Measurements from ENCODE around the gene ANKS1B. TPM values are rescaled to one million over a fixed set of nuclear protein-coding genes. Genes with fewer than 3 reads are reported as not detected.

The ANKS1B gene
- total RNA-seq, 1 donor from 2014 or later: 8.2 TPM

GRCh38 chr12:98939350-98939749 is 1045.4 kb downstream of the ANKS1B start:
- Histone ChIP-seq H3K27me3 (no peaks in the 10 kb centered on the region), H3K4me3 (no peak overlapping the region), H3K36me3 (no peaks in the 10 kb centered on the region), H3K9me3 (peaks cover 0 to 6% of the 10 kb centered on the region in 2 donors), H3K4me1 (no peaks in the 10 kb centered on the region), H3K27ac (no peak overlapping the region)
- TF ChIP-seq CTCF (IDR thresholded peaks at IDR 0.05): no peak
- intact Hi-C loops (cut with DNase I): no loop called here
- no peak for DNase-seq (ENCODE audit: low spot score in 2 of 2)

- H3K36me3 ChIP-seq: no peaks in the 10 kb centered on the region
- no peak overlapping the region for H3K27ac ChIP-seq
- H3K27me3 ChIP-seq: no peaks in the 10 kb centered on the region
- intact Hi-C loops (cut with DNase I): no loop called here
- no peak for DNase-seq (ENCODE audit: low spot score in 2 of 2)
- TF ChIP-seq CTCF (IDR thresholded peaks at IDR 0.05): no peak
- H3K4me1 ChIP-seq: no peaks in the 10 kb centered on the region
- H3K4me3 ChIP-seq: no peak overlapping the region
- peaks cover 0 to 6% of the 10 kb centered on the region in 2 donors for H3K9me3 ChIP-seq
Measured at GRCh38 chr12:98935847-98936246, 1048.9 kb downstream of the ANKS1B start.

- Histone ChIP-seq H3K4me3 (no peak overlapping the region), H3K27me3 (no peaks in the 10 kb centered on the region), H3K9me3 (no peaks in the 10 kb centered on the region), H3K4me1 (no peaks in the 10 kb centered on the region), H3K27ac (no peak overlapping the region), H3K36me3 (no peaks in the 10 kb centered on the region)
- TF ChIP-seq CTCF (IDR thresholded peaks at IDR 0.05): no peak
- intact Hi-C loops (cut with DNase I): no loop called here
- no peak for DNase-seq (ENCODE audit: low spot score in 2 of 2)
Measured at GRCh38 chr12:98922871-98923270, 1061.9 kb downstream of the ANKS1B start.

GRCh38 chr12:98918176-98918863 is 1066.4 kb downstream of the ANKS1B start:
- intact Hi-C loops (cut with DNase I): no loop called here
- TF ChIP-seq CTCF (IDR thresholded peaks at IDR 0.05): no peak
- Histone ChIP-seq H3K4me1 (no peaks in the 10 kb centered on the region), H3K4me3 (no peak overlapping the region), H3K27me3 (no peaks in the 10 kb centered on the region), H3K36me3 (no peaks in the 10 kb centered on the region), H3K9me3 (no peaks in the 10 kb centered on the region), H3K27ac (no peak overlapping the region)
- no peak for DNase-seq (ENCODE audit: low spot score in 2 of 2)

- intact Hi-C loops (cut with DNase I): no loop called here
- Histone ChIP-seq H3K4me1 (no peaks in the 10 kb centered on the region), H3K4me3 (no peak overlapping the region), H3K9me3 (no peaks in the 10 kb centered on the region), H3K27me3 (no peaks in the 10 kb centered on the region), H3K27ac (no peak overlapping the region), H3K36me3 (no peaks in the 10 kb centered on the region)
- DNase-seq (ENCODE audit: low spot score in 2 of 2): no peak
- no peak for TF ChIP-seq CTCF (IDR thresholded peaks at IDR 0.05)
Measured at GRCh38 chr12:98916106-98916505, 1068.6 kb downstream of the ANKS1B start.
